IMR-90 (cell line): ENCODE results near the gene SRPK2. TPM values are rescaled to one million over a fixed set of nuclear protein-coding genes. Genes with fewer than 3 reads are reported as not detected.

Source experiments
- ATAC-seq: fragments of 200-7000 bp; cut with Tn5 transposase; 2 replicates; pipeline ENCODE4 v1.9.1; 2020; ENCODE audit warnings: low read depth, mild to moderate bottlenecking, moderate library complexity
- BruUV-seq: library from RNA; stranded (reverse); fragments of 400-500 nt; replicated peaks from 2 replicates; lab custom pipeline; 2021; lab: Mats Ljungman, UMichigan
- CTCF ChIA-PET: fragments of 300-600 bp; formaldehyde crosslinking; extraction: SDS; loops from one replicate; lab custom pipeline; 2021; ENCODE audit warnings: antibody characterized with exemption; lab: Yijun Ruan, JAX
- POLR2A ChIA-PET: fragments of 300-600 bp; sonication (Branson Sonifier 250); formaldehyde crosslinking; loops from one replicate; lab custom pipeline; 2022; ENCODE audit warnings: antibody characterized with exemption; ENCODE audit not compliant: unreplicated experiment; lab: Charles Lee
- DNase-seq: peaks from one replicate; pipeline ENCODE4 v3.0.0; 2013
- H2AFZ ChIP-seq: replicated peaks from 2 replicates; pipeline ENCODE3; 2013; ENCODE audit warnings: low read length, mild to moderate bottlenecking; ENCODE audit not compliant: poor library complexity
- H2AK5ac ChIP-seq: 2 replicates; pipeline ENCODE4 v1.6.1; 2013; ENCODE audit warnings: low read depth, low read length, inconsistent platforms
- H2AK9ac ChIP-seq: replicated peaks from 2 replicates; pipeline ENCODE3; 2013; ENCODE audit warnings: mild to moderate bottlenecking, low read depth, low read length, moderate library complexity; ENCODE audit not compliant: poor library complexity
- H2BK120ac ChIP-seq: 2 replicates; pipeline ENCODE4 v1.6.1; 2013; ENCODE audit warnings: low read depth, low read length, inconsistent platforms
- H2BK15ac ChIP-seq: 3 replicates; pipeline ENCODE4 v1.6.1; 2013; ENCODE audit warnings: low read depth, low read length, inconsistent platforms
- H2BK20ac ChIP-seq: 2 replicates; pipeline ENCODE4 v1.6.1; 2013; ENCODE audit warnings: low read depth, mild to moderate bottlenecking, inconsistent platforms, low read length, moderate library complexity
- H2BK5ac ChIP-seq: 2 replicates; pipeline ENCODE4 v1.6.1; 2013; ENCODE audit warnings: mild to moderate bottlenecking, low read depth, low read length, inconsistent platforms; ENCODE audit not compliant: poor library complexity, severe bottlenecking
- H3K14ac ChIP-seq: replicated peaks from 2 replicates; pipeline ENCODE4 v1.6.1; 2013; ENCODE audit warnings: low read depth, low read length, inconsistent platforms
- H3K18ac ChIP-seq: 2 replicates; pipeline ENCODE4 v1.6.1; 2013; ENCODE audit warnings: low read depth, low read length, control low read depth
- H3K23ac ChIP-seq: 2 replicates; pipeline ENCODE4 v1.6.1; 2013; ENCODE audit warnings: low read depth, low read length, inconsistent platforms
- H3K27ac ChIP-seq: 2 replicates; pipeline ENCODE4 v1.5.1; 2013; ENCODE audit warnings: mild to moderate bottlenecking, control low read depth, low read length; ENCODE audit not compliant: insufficient read depth
- H3K27me3 ChIP-seq: 2 replicates; pipeline ENCODE4 v1.6.1; 2013; ENCODE audit warnings: low read length; ENCODE audit not compliant: control insufficient read depth, insufficient read depth
- H3K36me3 ChIP-seq: 2 replicates; pipeline ENCODE4 v1.6.1; 2013; ENCODE audit warnings: low read length, mixed read lengths; ENCODE audit not compliant: control insufficient read depth, insufficient read depth
- H3K4ac ChIP-seq: 2 replicates; pipeline ENCODE4 v1.6.1; 2013; ENCODE audit warnings: low read depth, low read length, inconsistent platforms
- H3K4me1 ChIP-seq: 2 replicates; pipeline ENCODE4 v1.6.1; 2013; ENCODE audit warnings: low read length, mixed read lengths; ENCODE audit not compliant: control insufficient read depth, insufficient read depth
- H3K4me2 ChIP-seq: 2 replicates; pipeline ENCODE4 v1.6.1; 2013; ENCODE audit warnings: low read depth, mild to moderate bottlenecking, control low read depth, low read length, moderate library complexity
- H3K4me3 ChIP-seq: 2 replicates; pipeline ENCODE4 v1.5.1; 2013; ENCODE audit warnings: low read depth, mild to moderate bottlenecking, control low read depth, low read length, moderate library complexity; ENCODE audit not compliant: insufficient read depth
- H3K56ac ChIP-seq: 2 replicates; pipeline ENCODE4 v1.6.1; 2013; ENCODE audit warnings: low read length, inconsistent platforms; ENCODE audit not compliant: insufficient read depth; ENCODE audit errors: extremely low read depth
- H3K79me1 ChIP-seq, 2 experiments: 2 replicates each; pipeline ENCODE4 v1.6.1; 2013; ENCODE audit warnings: low read length in 2 of 2, inconsistent platforms in 1 of 2, low read depth in 1 of 2
- H3K9ac ChIP-seq: 2 replicates; pipeline ENCODE4 v1.6.1; 2013; ENCODE audit warnings: low read depth, low read length, control low read depth
- H3K9me1 ChIP-seq: 2 replicates; pipeline ENCODE4 v1.6.1; 2013; ENCODE audit warnings: low read length, inconsistent platforms; ENCODE audit not compliant: insufficient read depth
- H3K9me3 ChIP-seq: 2 replicates; pipeline ENCODE4 v1.6.1; 2013; ENCODE audit warnings: low read length; ENCODE audit not compliant: control insufficient read depth, insufficient read depth
- H4K20me1 ChIP-seq: 2 replicates; pipeline ENCODE4 v1.6.1; 2013; ENCODE audit warnings: low read length, inconsistent platforms; ENCODE audit not compliant: insufficient read depth
- H4K5ac ChIP-seq: 2 replicates; pipeline ENCODE4 v1.6.1; 2013; ENCODE audit warnings: mild to moderate bottlenecking, low read depth, low read length, control low read depth
- H4K8ac ChIP-seq, 2 experiments: 2 replicates each; pipeline ENCODE4 v1.6.1; 2013; ENCODE audit warnings: low read depth in 2 of 2, low read length in 2 of 2, control low read depth in 1 of 2, inconsistent platforms in 1 of 2
- H4K91ac ChIP-seq: 2 replicates; pipeline ENCODE4 v1.6.1; 2013; ENCODE audit warnings: low read depth, low read length, inconsistent platforms; ENCODE audit not compliant: insufficient read depth
- RFX5 ChIP-seq: IDR thresholded peaks from 2 replicates; pipeline ENCODE4 v1.8.0; 2012; ENCODE audit warnings: low read depth, mild to moderate bottlenecking, low read length, moderate library complexity
- SMC3 ChIP-seq: fragments of 150-350 bp; IDR thresholded peaks from 2 replicates; pipeline ENCODE4 v1.6.1; 2016; ENCODE audit warnings: low read depth, mild to moderate bottlenecking, antibody characterized with exemption, low read length, moderate library complexity
- WGBS, 2 experiments: methylation state at CpG; one replicate each; pipeline versions ENCODE4 v1.1.5 to v1.1.7; 2013; ENCODE audit warnings: missing lambda C conversion rate in 2 of 2; ENCODE audit not compliant: insufficient read length in 1 of 2; ENCODE audit errors: extremely low coverage in 2 of 2; 5-methylcytosine and 5-hydroxymethylcytosine counted together
- dilution Hi-C: fragments of 300-500 bp; cut with HindIII; formaldehyde crosslinking; loops from one replicate; pipeline ENCODE4 v1.14.3; 2018; ENCODE audit warnings: low sequenced_read_pairs; ENCODE audit not compliant: unreplicated experiment
- in situ Hi-C: fragments of 300-500 bp; cut with MboI; formaldehyde crosslinking; loops from 3 replicates; pipeline ENCODE4 v1.14.3; 2019; ENCODE audit warnings: low sequenced_read_pairs, inconsistent platforms, mixed read lengths
- intact Hi-C: fragments of 100-400 bp; cut with micrococcal nuclease; formaldehyde crosslinking; loops from 2 replicates; pipeline ENCODE4 v1.10.0; 2022
- polyA plus RNA-seq, 3 experiments: library from polyadenylated mRNA; depleted of rRNA; stranded (reverse); fragments of >200 nt; gene quantifications; 2 replicates each; pipeline ENCODE4 v1.2.3, GENCODE V29; 2012; ENCODE audit warnings: low replicate concordance in 1 of 3
- total RNA-seq: library from RNA; depleted of rRNA; stranded (reverse); fragments of >200 nt; gene quantifications from 2 replicates; pipeline ENCODE4 v1.2.3, GENCODE V29; 2012

SRPK2 gene
- total and polyA plus RNA-seq, 2 of the 4 experiments (the other 2 are of a cell fraction) = 13.2 to 33.0 TPM

DNA sequence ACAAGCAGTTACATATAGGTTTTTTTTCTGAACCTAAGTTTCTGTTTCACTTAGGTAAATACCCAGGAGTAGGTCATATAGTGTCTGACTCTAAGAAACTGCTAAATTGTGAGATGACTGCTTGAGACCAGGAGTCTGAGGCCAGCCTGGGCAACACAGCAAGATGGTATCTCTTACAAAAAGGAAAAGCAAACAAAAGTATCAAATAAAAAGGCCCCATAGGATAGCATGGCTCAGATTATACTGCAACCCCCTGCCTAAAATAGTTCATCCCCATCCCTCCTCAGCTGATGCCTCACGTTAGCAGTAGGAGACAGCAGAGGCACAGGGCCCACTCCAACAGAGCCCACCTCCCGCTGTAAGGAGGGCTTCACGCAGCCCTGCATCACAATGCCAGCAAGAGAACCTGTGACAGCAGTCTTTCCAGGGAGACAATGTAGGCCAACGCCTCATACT, 90.3 kb downstream of the SRPK2 start:
- no peak overlapping the region for H2AFZ ChIP-seq
- no peaks in the 10 kb centered on the region for H3K27me3 ChIP-seq
- H3K14ac ChIP-seq = no peak overlapping the region
- H2BK120ac ChIP-seq = no peak overlapping the region
- no peak overlapping the region for H3K9ac ChIP-seq
- no peak overlapping the region for H2AK5ac ChIP-seq
- no peak overlapping the region for H3K4ac ChIP-seq
- no peak for DNase-seq
- dilution Hi-C loops = no loop called here
- no peak overlapping the region for H3K27ac ChIP-seq
- intact Hi-C loops = no loop called here
- no peak for ATAC-seq
- CTCF ChIA-PET = no interaction called here
- peaks cover 5% of the 10 kb centered on the region; the same call in 1 of the 2 replicates for H3K9me1 ChIP-seq
- in situ Hi-C loops = no loop called here
- no peak overlapping the region for H2AK9ac ChIP-seq
- H4K20me1 ChIP-seq = peaks cover 21% of the 10 kb centered on the region
- POLR2A ChIA-PET = no interaction called here
- H3K23ac ChIP-seq = no peak overlapping the region
- H4K91ac ChIP-seq = no peak overlapping the region
- H3K36me3 ChIP-seq = no peaks in the 10 kb centered on the region
- no peak overlapping the region for H2BK5ac ChIP-seq
- no peak overlapping the region for H4K5ac ChIP-seq
- no peak overlapping the region for H4K8ac ChIP-seq
- peaks cover 27 to 44% of the 10 kb centered on the region in 2 experiments for H3K79me1 ChIP-seq
- no CpG with 5 or more reads among the region's 4 CpGs for WGBS, 2 experiments
- no peaks in the 10 kb centered on the region for H3K4me1 ChIP-seq
- H2BK20ac ChIP-seq = no peak overlapping the region
- no TSS peak for BruUV-seq
- H3K4me3 ChIP-seq = no peak overlapping the region
- H3K56ac ChIP-seq = no peak overlapping the region
- no peaks in the 10 kb centered on the region for H3K9me3 ChIP-seq
- no peak for TF ChIP-seq SMC3
- no peak for TF ChIP-seq RFX5
- H2BK15ac ChIP-seq = no peak overlapping the region
- no peak overlapping the region for H3K18ac ChIP-seq
- H3K4me2 ChIP-seq = no peak overlapping the region
